NCI-H345 (cell line): Measurements from ENCODE around the gene TRIM14.
A peak's percentile ranks its signal among the peaks of the same experiment; 100 is the strongest.

Source experiments
- DNase-seq: peaks from one replicate; lab custom pipeline; 2025; lab: John Stamatoyannopoulos, UW

Gene TRIM14, protein sequence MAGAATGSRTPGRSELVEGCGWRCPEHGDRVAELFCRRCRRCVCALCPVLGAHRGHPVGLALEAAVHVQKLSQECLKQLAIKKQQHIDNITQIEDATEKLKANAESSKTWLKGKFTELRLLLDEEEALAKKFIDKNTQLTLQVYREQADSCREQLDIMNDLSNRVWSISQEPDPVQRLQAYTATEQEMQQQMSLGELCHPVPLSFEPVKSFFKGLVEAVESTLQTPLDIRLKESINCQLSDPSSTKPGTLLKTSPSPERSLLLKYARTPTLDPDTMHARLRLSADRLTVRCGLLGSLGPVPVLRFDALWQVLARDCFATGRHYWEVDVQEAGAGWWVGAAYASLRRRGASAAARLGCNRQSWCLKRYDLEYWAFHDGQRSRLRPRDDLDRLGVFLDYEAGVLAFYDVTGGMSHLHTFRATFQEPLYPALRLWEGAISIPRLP

GRCh38 chr9:98118640-98119601 lies at the start of gene TRIM14:
Gene TRIM14, minus strand, starts transcription at chr9:98119222. Its CDS starts 34 bp downstream, at chr9:98119188.
- DNase-seq: peak; percentile 58

DNA sequence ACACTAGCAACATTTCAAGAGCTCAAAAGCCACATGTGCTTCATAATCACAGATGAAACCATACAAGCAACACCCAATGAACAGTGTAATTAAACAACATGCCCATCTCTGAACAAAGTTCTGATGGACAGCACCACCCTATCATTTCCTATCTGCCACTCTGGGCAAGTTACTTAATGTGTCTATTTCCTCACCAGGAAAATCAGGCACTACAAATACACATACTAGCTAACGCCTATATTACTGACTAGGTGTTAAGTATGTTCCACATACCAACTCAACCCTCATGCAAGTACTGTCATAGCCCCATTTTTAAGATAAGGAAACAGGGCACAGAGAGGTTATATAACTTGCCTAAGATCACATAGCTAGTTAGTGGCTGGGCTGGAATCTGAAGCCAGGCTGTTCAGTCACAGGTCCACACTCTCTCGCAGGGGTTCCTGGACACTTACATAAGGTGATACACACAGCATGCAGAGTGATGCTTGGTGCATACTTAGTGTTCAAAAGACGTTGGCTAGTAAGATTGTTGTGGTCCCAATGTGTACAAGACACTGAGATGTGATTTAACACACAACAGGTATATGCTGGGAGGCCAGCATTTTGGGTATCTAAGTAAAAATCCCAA lies 49.2 kb upstream of the TRIM14 start:
- DNase-seq: no peak

DNA sequence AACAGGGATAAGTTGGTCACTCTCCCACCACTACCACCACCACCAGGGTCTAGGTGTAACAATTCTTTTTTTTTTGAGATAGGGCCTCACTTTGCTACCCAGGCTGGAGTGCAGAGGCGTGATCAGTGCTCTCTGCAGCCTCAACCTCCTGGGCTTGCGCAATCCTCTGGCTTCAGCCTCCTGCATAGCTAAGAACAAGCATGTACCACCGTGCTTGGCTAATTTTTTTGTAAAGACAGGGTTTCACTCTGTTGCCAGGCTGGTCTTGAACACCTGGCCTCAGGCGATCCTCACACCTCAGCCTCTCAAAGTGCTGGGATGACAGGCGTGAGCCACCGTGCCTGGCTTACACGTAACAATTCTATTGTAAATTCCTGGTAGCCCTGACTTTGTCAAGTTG lies 45.9 kb upstream of the TRIM14 start:
- no peak for DNase-seq

- DNase-seq: no peak
These were observed 43.6 kb upstream of the TRIM14 start for GRCh38 chr9:98162613-98163012.

GRCh38 chr9:98161851-98162250 lies 42.8 kb upstream of the TRIM14 start:
- no peak for DNase-seq

GRCh38 chr9:98159790-98160189 lies 40.8 kb upstream of the TRIM14 start:
- no peak for DNase-seq

DNA sequence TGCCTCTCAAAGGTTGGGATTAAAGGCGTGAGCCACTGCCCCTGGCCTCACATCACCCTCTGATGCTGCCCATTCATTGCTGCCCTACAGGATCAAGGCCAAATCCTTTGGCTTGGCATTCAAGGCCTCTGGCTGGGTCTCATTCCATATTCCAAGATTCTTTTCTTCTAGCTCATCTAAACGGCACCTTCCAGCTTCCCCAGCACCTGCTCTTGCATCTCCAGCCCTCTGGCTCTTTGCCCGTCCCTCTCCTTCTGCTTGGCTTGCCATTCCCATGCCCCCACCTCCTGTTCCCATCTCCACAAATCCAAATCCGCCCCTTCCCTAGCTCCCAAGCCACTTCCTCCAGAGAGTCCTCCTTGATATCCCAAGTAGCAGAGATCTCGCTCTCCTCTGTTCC lies 40.3 kb upstream of the TRIM14 start:
- DNase-seq: no peak

- peak; percentile 90 for DNase-seq
These were observed 39.2 kb upstream of the TRIM14 start for GRCh38 chr9:98158071-98158831.

DNA sequence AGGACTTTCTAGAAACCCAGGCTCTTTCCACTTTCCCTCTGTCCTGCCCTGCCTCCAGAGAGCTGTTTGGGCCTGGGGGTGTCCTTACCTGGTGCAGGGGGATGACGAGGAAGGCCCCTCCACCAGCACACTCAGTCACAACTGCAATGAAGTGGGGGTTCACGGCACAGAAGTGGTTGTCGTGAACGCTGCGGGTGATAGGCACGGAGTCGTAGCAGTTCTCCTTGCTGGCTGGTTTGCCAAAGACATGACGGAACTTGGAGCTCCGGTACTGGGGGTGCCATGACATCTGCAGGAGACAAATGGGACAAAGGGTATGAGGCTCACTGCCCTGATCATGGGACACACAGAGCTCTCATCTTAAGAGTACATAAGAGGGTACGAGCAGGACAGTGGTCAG lies 38.4 kb upstream of the TRIM14 start:
- DNase-seq: no peak

DNA sequence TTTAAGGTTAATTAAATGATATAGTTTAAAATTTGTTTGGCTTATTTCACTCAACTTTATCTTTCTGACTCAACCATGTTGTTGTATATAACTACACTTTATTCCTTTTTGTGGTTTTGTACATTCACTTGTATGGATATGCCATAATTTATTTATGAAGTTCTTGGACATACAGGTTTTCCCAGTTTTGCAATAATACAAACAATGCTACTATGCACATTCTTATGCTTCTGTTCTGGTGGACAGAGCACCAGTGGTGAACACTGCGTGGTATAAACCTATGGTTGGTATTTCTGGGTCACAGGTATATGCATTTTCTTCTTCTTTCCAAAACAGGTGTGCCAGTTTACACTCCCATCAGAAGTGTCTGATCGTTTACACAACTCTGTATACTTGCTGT lies 35.7 kb upstream of the TRIM14 start:
- no peak for DNase-seq

DNA sequence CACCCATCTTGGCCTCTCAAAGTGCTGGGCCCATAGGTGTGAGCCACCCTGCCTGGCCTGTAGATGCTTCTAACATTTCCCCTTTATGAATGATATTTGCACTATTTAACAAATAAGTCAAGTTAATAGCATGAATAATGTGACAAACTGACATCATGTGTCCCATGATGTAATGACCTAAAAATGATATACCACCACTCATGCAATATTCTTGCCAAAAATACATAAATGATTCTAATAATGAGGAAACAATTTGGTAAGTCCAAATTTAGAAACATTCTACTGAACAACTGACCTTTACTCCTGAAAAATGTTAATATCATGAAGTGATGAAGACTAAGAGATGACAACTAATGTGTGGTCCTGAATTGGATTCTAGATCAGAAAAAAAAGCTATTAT lies 33.5 kb upstream of the TRIM14 start:
- no peak for DNase-seq

DNA sequence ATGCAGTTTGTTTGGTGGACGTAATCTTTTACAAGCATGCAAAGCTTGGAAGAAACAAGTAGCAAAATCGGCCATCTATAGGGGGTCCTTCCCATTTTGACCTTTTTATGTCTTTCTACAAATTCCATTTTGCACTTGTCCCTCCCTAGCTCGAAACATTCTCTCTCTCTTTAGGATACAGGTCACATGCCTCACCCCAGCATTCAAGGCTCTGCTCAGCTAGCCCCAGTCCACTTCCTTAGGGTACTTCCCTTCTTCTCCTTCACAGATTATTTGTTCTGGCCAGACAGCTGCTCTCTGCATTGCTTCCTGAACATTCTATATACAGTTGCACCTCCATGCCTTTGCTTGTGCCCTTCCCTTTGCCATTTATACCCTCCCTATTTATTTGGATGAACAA lies 31.7 kb upstream of the TRIM14 start:
- DNase-seq: no peak

DNA sequence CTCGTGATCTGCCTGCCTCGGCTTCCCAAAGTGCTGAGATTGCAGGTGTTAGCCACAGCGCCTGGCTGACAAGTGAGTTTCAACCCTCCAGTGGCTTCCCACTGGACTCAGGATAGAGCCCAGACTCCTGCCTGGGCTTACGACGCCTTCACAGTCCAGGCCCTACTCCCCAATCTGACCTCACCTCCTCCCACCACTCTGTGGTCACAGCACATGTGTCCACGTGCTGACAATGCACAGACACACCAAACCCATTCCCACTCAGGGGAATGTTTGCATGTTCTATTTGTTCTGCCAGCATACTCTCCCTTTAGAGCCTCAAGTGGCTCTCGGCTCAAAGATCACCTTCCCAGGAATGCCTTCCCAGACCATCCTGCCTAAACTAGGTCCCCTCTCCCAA lies 31.1 kb upstream of the TRIM14 start:
- DNase-seq: no peak

GRCh38 chr9:98149422-98149821 lies 30.4 kb upstream of the TRIM14 start:
- no peak for DNase-seq

DNA sequence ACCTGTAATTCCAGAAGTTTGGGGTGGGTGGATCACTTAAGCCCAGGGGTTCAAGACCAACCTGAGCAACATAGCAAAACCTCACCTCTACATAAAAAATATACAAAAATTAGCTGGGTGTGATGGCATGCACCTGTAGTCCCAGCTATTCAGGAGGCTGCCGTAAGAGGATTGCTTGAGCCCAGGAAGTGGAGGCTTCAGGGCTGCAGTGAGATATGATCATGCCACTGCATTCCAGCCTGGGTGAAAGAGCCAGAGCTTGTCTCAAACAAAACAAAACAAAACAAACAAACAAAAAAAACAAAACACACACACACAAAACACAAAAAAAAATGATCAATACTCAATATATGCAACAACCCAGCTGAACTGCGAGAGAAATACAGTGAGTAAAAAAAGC lies 29.5 kb upstream of the TRIM14 start:
- no peak for DNase-seq

GRCh38 chr9:98147582-98147981 lies 28.6 kb upstream of the TRIM14 start:
- no peak for DNase-seq

DNA sequence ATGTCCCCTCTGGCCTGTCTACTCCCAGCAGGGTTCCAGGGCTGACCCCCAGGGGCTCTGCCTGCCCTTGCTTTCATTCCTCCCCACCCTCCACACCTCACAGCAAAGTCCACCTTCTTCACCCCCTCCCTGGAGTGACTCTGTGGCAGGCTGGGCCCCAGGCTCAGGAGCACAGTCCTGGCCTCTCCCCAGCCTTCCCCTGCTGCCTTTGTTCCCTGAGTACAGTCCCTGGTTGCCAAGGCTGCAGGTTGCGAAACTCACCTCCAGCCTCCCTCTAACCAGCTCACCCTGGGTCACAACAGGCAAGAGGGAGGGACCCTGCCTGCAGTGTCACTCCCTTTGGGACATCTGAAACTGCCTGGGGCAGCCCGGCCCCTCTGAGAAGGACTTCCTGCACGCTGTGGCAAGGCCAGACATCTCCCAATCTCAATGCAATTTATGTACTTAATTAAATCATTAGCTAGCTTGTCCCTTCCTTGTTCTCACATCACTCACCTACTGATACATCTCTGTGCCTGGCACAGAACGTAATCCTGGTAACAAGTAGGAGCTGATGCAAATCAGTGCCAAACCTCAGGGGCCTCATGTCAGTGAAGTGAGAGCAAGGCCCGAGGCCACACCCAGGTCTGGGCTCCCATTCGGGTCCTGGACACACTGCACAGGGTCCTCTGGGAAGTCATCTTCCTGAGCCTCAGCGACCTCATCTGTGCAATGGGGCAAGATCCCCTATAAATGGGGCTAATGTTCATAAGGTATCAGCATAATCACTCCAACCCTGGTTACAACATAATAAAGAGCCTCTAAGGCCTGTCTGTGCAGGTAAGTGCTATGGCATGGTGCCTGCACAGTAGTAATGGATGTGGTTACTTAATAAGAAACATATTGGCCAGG lies 27.3 kb upstream of the TRIM14 start:
- peak; percentile 46 for DNase-seq

- no peak for DNase-seq
These were observed 25.6 kb upstream of the TRIM14 start for GRCh38 chr9:98144631-98145030.

DNA sequence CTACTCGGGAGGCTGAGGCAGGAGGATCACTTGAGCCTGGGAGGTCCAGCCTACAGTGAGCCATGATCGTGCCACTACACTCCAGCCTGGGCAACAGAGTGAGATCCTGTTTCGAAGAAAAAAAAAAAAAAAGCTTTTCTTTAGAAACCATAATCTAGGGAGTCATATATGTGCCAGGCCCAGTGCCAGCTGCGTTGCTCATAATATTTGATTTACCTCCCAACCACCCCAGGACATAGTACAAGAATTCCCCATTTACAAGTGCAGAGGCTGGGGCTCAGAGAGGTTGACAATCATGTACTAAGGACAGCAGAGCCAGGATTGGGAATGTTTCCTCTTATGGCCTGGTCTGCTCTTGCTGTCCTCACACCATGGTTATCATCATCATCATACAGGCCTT lies 25.1 kb upstream of the TRIM14 start:
- no peak for DNase-seq

DNA sequence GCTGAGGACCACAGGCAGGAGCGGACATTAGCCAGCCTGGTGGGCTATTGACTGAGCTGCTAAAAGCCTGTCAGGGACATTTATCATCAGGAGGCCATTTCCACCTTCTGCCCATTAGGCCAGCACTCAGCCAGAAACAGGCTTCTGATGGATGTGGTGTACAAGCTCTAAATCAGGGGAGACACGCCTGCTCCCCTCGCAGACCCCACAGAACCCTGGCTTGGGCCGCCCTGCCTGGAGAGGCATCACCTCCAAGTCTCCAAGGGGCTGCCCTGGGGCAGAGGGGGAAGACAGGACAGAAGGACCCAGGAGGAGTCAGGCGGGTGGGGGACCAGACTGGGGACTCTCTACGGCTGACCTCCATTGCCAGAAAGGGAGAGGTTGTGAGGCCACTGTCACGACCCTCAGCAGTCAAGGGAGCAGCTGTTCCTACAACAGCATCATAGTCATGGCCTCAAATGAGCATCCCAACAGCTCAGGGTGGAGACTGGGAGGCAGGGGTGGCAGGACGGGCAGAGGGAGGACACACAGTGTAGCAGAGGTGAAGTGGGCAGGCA lies 24.0 kb upstream of the TRIM14 start:
- DNase-seq: no peak
